ENCODE data around the gene DRICH1. TPM values are rescaled to one million over a fixed set of nuclear protein-coding genes. Genes with fewer than 3 reads are reported as not detected.

Gene DRICH1
- total and polyA plus RNA-seq, 2 of the 8 experiments (the other 6 are each of a cell fraction or from before 2014, with no cell fraction given): 0.21 to 0.28 TPM

Small RNA genes lying within 50 kb of the gene (small RNA-seq; reads per million reads assigned to genes)
- not detected for gene AP000346.3 (ENCODE audit: insufficient read depth)

Other genes with a start within 250 kb of the DRICH1 start
- gene IGLL1, start 52.0 kb downstream of the DRICH1 start, total RNA-seq (2021; fragmentation: NEBNext Ultra II Directional; extraction: Animal tissue kit (Norgen Biotek cat#: 25700)): not detected in 2 replicates
- gene IGLL1, start 52.0 kb downstream of the DRICH1 start, polyA plus RNA-seq (2011; rRNA removed): not detected in 2 replicates
- gene RGL4, start 58.7 kb upstream of the DRICH1 start, total RNA-seq (2021; fragmentation: NEBNext Ultra II Directional; extraction: Animal tissue kit (Norgen Biotek cat#: 25700)): not detected in 2 replicates
- gene RGL4, start 58.7 kb upstream of the DRICH1 start, polyA plus RNA-seq (2011; rRNA removed): not detected in 2 replicates
- 2.6 and 3.2 TPM in 2 replicates for gene ZNF70, start 118.8 kb upstream of the DRICH1 start, total RNA-seq (2021; fragmentation: NEBNext Ultra II Directional; extraction: Animal tissue kit (Norgen Biotek cat#: 25700))
- 1.1 and 1.2 TPM in 2 replicates for gene ZNF70, start 118.8 kb upstream of the DRICH1 start, polyA plus RNA-seq (2011; rRNA removed)
- 0.52 and 0.77 TPM in 2 replicates for gene VPREB3, start 122.1 kb upstream of the DRICH1 start, total RNA-seq (2021; fragmentation: NEBNext Ultra II Directional; extraction: Animal tissue kit (Norgen Biotek cat#: 25700))
- gene VPREB3, start 122.1 kb upstream of the DRICH1 start, polyA plus RNA-seq (2011; rRNA removed): 4.0 and 4.6 TPM in 2 replicates
- gene C22orf15, start 130.7 kb upstream of the DRICH1 start, total RNA-seq (2021; fragmentation: NEBNext Ultra II Directional; extraction: Animal tissue kit (Norgen Biotek cat#: 25700)): 2.3 and 4.9 TPM in 2 replicates
- gene C22orf15, start 130.7 kb upstream of the DRICH1 start, polyA plus RNA-seq (2011; rRNA removed): 4.2 and 6.9 TPM in 2 replicates
- 94.5 and 104 TPM in 2 replicates for gene CHCHD10, start 135.7 kb upstream of the DRICH1 start, total RNA-seq (2021; fragmentation: NEBNext Ultra II Directional; extraction: Animal tissue kit (Norgen Biotek cat#: 25700))
- gene CHCHD10, start 135.7 kb upstream of the DRICH1 start, polyA plus RNA-seq (2011; rRNA removed): 58.3 and 109 TPM in 2 replicates
- 9.6 and 10.2 TPM in 2 replicates for gene MMP11, start 140.5 kb upstream of the DRICH1 start, total RNA-seq (2021; fragmentation: NEBNext Ultra II Directional; extraction: Animal tissue kit (Norgen Biotek cat#: 25700))
- gene MMP11, start 140.5 kb upstream of the DRICH1 start, polyA plus RNA-seq (2011; rRNA removed): 18.3 and 29.7 TPM in 2 replicates
- 116 and 124 TPM in 2 replicates for gene SMARCB1, start 154.6 kb upstream of the DRICH1 start, total RNA-seq (2021; fragmentation: NEBNext Ultra II Directional; extraction: Animal tissue kit (Norgen Biotek cat#: 25700))
- 145 and 158 TPM in 2 replicates for gene SMARCB1, start 154.6 kb upstream of the DRICH1 start, polyA plus RNA-seq (2011; rRNA removed)
- 8.7 and 9.9 TPM in 2 replicates for gene DERL3, start 206.7 kb upstream of the DRICH1 start, total RNA-seq (2021; fragmentation: NEBNext Ultra II Directional; extraction: Animal tissue kit (Norgen Biotek cat#: 25700))
- gene DERL3, start 206.7 kb upstream of the DRICH1 start, polyA plus RNA-seq (2011; rRNA removed): 19.5 and 27.8 TPM in 2 replicates
- gene SLC2A11, start 225.6 kb upstream of the DRICH1 start, total RNA-seq (2021; fragmentation: NEBNext Ultra II Directional; extraction: Animal tissue kit (Norgen Biotek cat#: 25700)): 12.5 and 13.2 TPM in 2 replicates
- 9.1 and 10.7 TPM in 2 replicates for gene SLC2A11, start 225.6 kb upstream of the DRICH1 start, polyA plus RNA-seq (2011; rRNA removed)

All from H1 (cell line).